Measurements from ENCODE around the gene DSG1.

DNA sequence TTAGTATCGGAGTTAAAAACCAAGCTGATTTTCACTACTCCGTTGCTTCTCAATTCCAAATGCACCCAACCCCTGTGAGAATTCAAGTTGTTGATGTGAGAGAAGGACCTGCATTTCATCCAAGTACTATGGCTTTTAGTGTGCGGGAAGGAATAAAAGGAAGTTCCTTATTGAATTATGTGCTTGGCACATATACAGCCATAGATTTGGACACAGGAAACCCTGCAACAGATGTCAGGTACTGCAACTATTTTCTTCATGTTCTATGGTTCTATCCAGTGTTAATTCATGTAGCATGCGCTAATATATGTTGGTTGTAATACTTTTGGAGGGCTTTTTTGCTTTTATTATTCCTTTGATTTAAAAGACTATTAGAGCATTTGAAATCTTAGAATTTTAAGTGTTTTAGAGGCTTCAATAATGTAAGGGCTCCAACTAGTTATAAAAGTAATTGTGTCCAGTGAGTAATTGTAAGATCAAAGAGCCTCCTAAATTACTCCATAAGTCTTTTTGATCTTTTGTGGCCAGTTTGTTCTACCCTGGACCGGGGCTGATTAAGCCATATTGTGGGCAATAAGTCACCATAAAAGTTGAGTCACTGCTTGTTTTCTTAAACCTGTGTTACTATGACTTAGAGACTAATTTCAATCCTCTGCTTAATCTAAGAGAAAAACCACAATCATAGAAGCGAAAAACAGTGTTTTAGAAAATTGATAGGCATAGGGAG lies 81.5 kb downstream of the DSG1 start:
- TF ChIP-seq POLR2A (IDR thresholded peaks at IDR 0.05; ENCODE audit: low read depth, low read length) (no peak), POLR2AphosphoS5 (IDR thresholded peaks at IDR 0.05; ENCODE audit: low read depth, low read length) (no peak), TAF1 (IDR thresholded peaks at IDR 0.05; ENCODE audit: borderline replicate concordance, low read depth, low read length) (no peak)
